GM12892 (cell line): Measurements from ENCODE around the gene PER1.
A peak's percentile ranks its signal among the peaks of the same experiment; 100 is the strongest.

ENCODE experiments used
- POLR2A ChIP-seq: IDR thresholded peaks from 2 replicates; pipeline ENCODE4 v1.6.1; 2011; ENCODE audit warnings: low read depth, low read length, control low read depth
- POLR2AphosphoS5 ChIP-seq: IDR thresholded peaks from 2 replicates; pipeline ENCODE4 v1.6.1; 2011; ENCODE audit warnings: low read depth, low read length, control low read depth
- TAF1 ChIP-seq: IDR thresholded peaks from 2 replicates; pipeline ENCODE4 v1.6.1; 2011; ENCODE audit warnings: low read depth, mild to moderate bottlenecking, control low read depth, low read length, borderline replicate concordance

DNA sequence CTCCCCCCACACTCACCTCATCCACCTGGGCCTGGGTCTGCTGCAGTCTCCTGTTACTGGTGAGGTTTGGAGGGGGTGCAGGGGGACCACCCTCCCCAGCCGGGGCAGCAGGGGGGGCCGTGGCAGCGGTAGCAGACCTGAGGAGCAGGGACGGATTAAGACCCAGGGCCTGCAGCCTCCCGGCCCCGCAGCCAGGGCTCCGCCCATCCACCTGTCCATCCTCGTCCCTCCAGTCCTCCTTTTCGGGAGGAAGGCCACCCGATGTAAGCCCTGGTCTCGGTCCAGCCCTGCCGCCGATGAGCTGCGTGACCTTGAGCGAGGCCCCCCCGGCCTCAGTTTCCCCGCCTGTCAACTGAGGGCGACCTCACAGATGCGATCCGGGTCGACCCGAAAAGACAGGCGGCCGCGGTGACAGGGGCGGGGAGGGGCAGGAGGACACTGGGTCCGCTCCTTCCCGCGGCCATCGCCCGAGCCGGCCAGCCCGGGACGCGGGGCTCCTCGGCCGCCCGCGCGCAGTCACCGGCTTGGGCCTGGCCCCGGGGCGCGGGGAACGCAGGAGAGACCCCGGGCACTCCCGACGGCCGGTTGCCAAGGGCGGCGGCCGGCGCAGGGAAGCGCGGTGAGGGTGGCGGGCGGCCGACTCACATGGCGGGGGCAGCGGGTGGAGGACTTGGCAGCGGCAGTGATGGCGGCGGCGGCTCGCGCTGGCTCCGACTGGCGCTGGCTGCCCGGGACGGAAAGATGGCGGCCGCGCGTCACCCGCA lies 10.2 kb upstream of the PER1 start, which contains the start of gene VAMP2:
- TF ChIP-seq POLR2A (peak; percentile 84; the same call in 1 of the 2 replicates), POLR2AphosphoS5 (0 out of 2 replicates have a peak, but pooled peaks have one; percentile 54), TAF1 (peak; percentile 50; the same call in 1 of the 2 replicates)
